Activated CD4-positive, alpha-beta T cell treated with anti-CD3 and anti-CD28 coated beads, Interleukin-2, amount 50 U/mL, for 1 hour (primary cell): ENCODE measurements around the gene SMARCAD1.
"Not testable (repeated sequence)": the region's sequence is repeated elsewhere in the genome, so short reads cannot be mapped to it uniquely, and the experiment has no call there.

Experiments
- DNase-seq: peaks from one replicate; pipeline ENCODE4 v3.0.0-alpha.2; 2020

The SMARCAD1 gene

DNA sequence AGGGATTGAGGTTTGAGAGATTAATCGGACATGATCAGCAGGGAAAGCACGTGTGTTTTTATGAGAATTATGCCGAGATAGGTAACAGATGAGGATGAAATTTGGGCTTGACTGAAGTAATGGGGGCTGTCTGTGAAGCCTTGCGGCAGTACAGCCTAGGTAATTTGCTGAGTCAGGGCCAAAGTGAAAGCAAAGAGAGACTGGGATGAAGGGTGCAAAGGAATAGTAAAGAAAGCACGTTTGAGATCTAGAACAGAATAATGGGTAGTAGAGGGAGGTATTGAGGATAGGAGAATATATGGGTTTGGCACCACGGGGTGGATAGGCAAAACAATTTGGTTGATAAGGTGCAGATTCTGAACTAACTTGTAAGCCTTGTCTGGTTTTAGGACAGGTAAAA is 87.8 kb downstream of the SMARCAD1 start:
- DNase-seq: not testable (repeated sequence)

GRCh38 chr4:94298725-94299252 is 91.1 kb downstream of the SMARCAD1 start:
- no peak for DNase-seq

- DNase-seq: no peak
Measured at GRCh38 chr4:94302191-94302590, 94.5 kb downstream of the SMARCAD1 start.

GRCh38 chr4:94304365-94304971 is 96.8 kb downstream of the SMARCAD1 start:
- no peak for DNase-seq

DNA sequence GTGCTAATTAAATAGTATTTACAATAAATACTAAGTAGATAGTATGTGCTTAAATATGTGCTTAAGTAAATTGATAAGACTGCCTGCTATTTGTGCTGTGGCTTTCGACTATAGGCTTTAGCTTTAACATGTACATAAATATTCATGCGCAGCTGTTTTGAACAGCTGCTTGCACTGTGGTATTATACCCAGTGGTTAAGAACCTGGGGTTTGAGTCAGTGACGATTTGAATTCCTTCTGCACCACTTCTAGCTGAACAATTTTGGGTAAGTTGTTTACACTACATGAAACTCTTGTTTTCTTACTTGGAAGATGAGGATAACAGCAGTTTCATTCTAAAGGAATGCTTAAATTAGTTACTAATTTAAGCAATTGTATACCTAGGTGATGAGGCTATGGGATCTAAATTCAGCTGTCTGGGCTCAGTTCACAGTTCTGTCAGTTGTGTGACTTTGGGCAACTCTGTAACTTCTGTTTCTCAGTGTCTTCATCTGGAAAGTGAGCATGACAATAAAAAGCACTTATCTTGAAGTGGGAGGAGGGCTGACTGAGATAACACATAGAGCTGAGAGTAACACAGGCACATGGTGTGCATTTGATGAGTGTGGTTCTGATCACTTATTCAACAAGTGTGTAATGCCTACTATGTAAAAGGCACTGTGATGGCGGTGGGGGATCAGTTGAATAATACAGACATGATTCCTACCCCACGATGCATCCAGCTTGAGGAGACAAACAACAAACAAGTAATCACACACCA is 98.0 kb downstream of the SMARCAD1 start:
- no peak for DNase-seq

DNA sequence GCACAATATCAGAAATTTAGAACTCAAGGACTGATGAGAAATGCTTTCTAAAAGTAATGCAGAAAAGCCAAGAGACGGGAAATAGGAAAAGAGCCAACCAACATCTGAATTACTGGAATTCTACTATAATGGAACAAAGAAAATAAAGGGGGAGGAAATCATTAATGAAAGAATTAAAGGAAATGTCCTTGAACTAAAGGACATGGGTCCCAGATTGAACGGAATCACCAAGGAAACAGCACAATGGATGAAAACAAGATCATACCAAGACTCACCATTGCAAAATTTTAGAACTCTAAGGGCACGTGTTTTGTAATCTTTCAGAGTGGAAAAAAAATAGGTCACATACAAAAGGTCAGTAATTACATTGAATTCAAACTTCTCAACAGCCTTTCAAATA is 99.0 kb downstream of the SMARCAD1 start:
- DNase-seq: no peak

- no peak for DNase-seq
Measured at GRCh38 chr4:94307231-94307871, 99.7 kb downstream of the SMARCAD1 start.

DNA sequence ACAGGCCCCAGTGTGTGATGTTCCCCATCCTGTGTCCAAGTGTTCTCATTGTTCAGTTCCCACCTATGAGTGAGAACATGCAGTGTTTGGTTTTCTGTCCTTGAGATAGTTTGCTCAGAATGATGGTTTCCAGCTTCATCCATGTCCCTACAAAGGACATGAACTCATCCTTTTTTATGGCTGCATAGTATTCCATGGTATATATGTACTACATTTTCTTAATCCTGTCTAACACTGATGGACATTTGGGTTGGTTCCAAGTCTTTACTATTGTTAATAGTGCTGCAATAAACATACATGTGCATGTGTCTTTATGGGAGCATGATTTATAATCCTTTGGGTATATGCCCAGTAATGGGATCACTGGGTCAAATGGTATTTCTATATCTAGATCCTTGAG is 112.3 kb downstream of the SMARCAD1 start:
- not testable (repeated sequence) for DNase-seq

GRCh38 chr4:94325835-94326234 is 118.2 kb downstream of the SMARCAD1 start:
- no peak for DNase-seq

DNA sequence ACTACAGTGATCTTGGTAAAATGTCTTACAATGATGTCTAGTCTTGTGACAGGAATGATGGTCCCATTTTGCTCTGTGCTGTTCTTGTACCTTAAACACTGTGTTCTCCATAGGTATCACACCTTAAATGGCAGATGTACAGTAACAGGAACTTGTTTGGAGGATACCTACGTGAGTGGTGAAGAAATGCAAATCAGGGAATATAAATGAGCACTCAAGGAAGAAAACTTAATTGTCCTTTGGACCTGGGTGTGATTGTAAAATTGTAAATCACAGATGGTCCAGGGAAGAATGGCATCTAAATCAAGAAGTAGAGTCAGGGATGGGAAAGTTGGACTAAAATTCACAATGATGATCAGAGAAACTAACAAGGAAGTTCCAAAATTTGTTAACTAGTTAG is 122.3 kb downstream of the SMARCAD1 start:
- DNase-seq: no peak

- DNase-seq: no peak
Measured at GRCh38 chr4:94332983-94333590, 125.4 kb downstream of the SMARCAD1 start.

DNA sequence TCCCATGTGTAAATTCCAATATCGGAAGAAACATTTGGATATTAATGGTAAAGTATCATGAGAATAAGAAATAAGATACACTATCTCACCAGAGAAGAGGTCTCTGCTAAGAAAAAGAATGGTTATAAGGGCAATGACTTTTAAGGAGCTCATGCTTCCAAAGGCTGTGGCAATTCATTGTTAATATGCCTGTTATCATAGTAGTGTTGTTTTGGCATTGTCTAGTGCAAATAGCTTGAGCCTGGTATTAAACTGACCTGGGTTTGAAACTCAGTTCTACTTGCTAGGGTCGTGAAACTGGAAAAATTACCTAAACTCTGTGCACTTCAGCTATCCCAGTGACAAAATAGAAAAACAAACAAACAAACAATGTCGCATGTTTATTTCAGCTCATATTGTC is 126.2 kb downstream of the SMARCAD1 start:
- no peak for DNase-seq

GRCh38 chr4:94334476-94334875 is 126.8 kb downstream of the SMARCAD1 start:
- DNase-seq: no peak

- DNase-seq: no peak
Measured at GRCh38 chr4:94334962-94335361, 127.3 kb downstream of the SMARCAD1 start.

- DNase-seq: no peak
Measured at GRCh38 chr4:94336303-94336702, 128.6 kb downstream of the SMARCAD1 start.

GRCh38 chr4:94336791-94337190 is 129.1 kb downstream of the SMARCAD1 start:
- not testable (repeated sequence) for DNase-seq

DNA sequence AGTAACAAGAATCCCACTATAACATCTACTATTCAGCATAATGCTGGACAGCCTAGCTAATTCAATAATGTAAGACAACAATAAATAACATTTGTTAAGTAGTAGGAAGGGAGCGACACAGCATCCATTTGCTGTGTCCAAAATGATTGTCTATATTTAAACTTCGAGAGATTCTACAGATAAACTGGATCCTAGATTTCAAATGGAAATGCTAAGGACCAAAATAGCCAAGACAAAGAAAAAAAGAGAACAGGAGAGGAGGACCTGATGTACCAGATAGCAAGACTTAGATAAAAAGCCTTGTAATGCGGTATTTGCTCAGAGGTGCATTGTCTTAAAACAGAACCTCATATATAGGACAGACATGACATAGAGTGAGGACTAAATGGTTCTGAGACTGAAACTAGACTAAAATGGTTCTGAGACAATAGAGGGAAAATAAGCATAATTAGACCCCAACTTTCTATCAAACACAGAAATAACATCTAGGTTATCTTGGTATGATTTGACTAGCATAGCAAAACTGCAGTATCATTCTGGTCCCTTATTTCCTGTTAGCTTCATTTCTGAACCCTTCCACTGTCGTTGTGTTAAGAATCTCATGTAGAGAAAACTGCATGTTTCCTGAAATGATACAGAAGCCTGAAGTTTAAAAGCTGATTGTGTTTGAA is 131.2 kb downstream of the SMARCAD1 start:
- no peak for DNase-seq

DNA sequence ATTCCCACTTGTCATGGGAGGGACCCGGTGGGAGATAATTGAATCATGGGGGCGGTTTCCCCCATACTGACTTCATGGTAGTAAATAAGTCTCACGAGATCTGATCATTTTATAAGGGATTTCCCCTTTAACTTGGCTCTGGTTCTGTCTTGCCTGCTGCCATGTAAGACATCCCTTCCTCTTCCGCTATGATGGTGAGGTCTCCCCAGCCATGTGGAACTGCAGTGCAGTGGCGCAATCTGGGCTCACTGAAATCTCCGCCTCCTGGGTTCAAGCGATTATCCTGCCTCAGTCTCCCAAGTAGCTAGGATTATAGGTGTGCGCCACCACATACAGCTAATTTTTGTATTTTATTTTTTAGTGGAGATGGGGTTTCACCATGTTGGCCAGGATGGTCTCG is 132.1 kb downstream of the SMARCAD1 start:
- no peak for DNase-seq
